GM23248 (cell line): ENCODE data around the gene IL7R. TPM values are rescaled to one million over a fixed set of nuclear protein-coding genes. Genes with fewer than 3 reads are reported as not detected.
"Not testable (repeated sequence)": the region's sequence is repeated elsewhere in the genome, so short reads cannot be mapped to it uniquely, and the experiment has no call there.

Experiments used
- DNase-seq: peaks from one replicate; pipeline ENCODE4 v3.0.0-alpha.2; 2015
- H2AFZ ChIP-seq: fragments of 200-600 bp; sonication (generic); 2 replicates; pipeline ENCODE4 v1.6.1; 2016; ENCODE audit warnings: antibody characterized with exemption
- H3F3A ChIP-seq: fragments of 200-600 bp; sonication (generic); 2 replicates; pipeline ENCODE4 v1.6.1; 2016; ENCODE audit warnings: mild to moderate bottlenecking, antibody characterized with exemption, mixed run types; ENCODE audit not compliant: insufficient read depth
- H3K27ac ChIP-seq: fragments of 200-600 bp; sonication (generic); 2 replicates; pipeline ENCODE4 v1.5.1; 2016; ENCODE audit warnings: mild to moderate bottlenecking
- H3K27me3 ChIP-seq: fragments of 200-600 bp; sonication (generic); replicated peaks from 2 replicates; pipeline ENCODE4 v1.6.1; 2016; ENCODE audit warnings: mild to moderate bottlenecking; ENCODE audit not compliant: insufficient read depth
- H3K36me3 ChIP-seq: fragments of 200-600 bp; sonication (generic); 2 replicates; pipeline ENCODE4 v1.6.1; 2016; ENCODE audit warnings: low read depth, mild to moderate bottlenecking
- H3K4me1 ChIP-seq: fragments of 200-600 bp; sonication (generic); 2 replicates; pipeline ENCODE4 v1.6.1; 2016; ENCODE audit warnings: mild to moderate bottlenecking; ENCODE audit not compliant: insufficient read depth
- H3K4me2 ChIP-seq: fragments of 200-600 bp; sonication (generic); one replicate; pipeline ENCODE4 v1.6.1; 2016; ENCODE audit warnings: mild to moderate bottlenecking; ENCODE audit not compliant: unreplicated experiment
- H3K4me3 ChIP-seq: fragments of 200-600 bp; sonication (generic); 2 replicates; pipeline ENCODE4 v1.5.1; 2016; ENCODE audit warnings: mild to moderate bottlenecking
- H3K79me2 ChIP-seq: fragments of 200-600 bp; sonication (generic); 2 replicates; pipeline ENCODE4 v1.6.1; 2016; ENCODE audit warnings: mild to moderate bottlenecking; ENCODE audit not compliant: insufficient read depth
- H3K9ac ChIP-seq: fragments of 200-600 bp; sonication (generic); 2 replicates; pipeline ENCODE4 v1.6.1; 2016; ENCODE audit warnings: mild to moderate bottlenecking
- H3K9me2 ChIP-seq: fragments of 200-600 bp; sonication (generic); 2 replicates; pipeline ENCODE4 v1.6.1; 2016; ENCODE audit warnings: mixed run types, mild to moderate bottlenecking, moderate library complexity; ENCODE audit not compliant: insufficient read depth
- H3K9me3 ChIP-seq: fragments of 200-600 bp; sonication (generic); one replicate; pipeline ENCODE4 v1.6.1; 2017; ENCODE audit warnings: low read depth
- H4K20me1 ChIP-seq: fragments of 200-600 bp; sonication (generic); 2 replicates; pipeline ENCODE4 v1.6.0; 2016; ENCODE audit not compliant: insufficient read depth
- EZH2 ChIP-seq: fragments of 200-600 bp; sonication (generic); IDR thresholded peaks from 2 replicates; pipeline ENCODE4 v1.6.1; 2018; ENCODE audit warnings: antibody characterized with exemption, mild to moderate bottlenecking; ENCODE audit not compliant: insufficient read depth, poor library complexity, severe bottlenecking
- EZH2phosphoT487 ChIP-seq: fragments of 200-600 bp; sonication (generic); IDR thresholded peaks from 2 replicates; pipeline ENCODE4 v1.6.1; 2018; ENCODE audit warnings: antibody characterized with exemption, moderate library complexity, mild to moderate bottlenecking, low read depth; ENCODE audit not compliant: insufficient read depth
- WGBS, 2 experiments: methylation state at CpG; one replicate each; pipeline ENCODE4 v1.1.6; 2015 to 2017; ENCODE audit warnings: low lambda C conversion rate in 2 of 2, low coverage in 1 of 2; ENCODE audit errors: missing lambda C conversion rate in 2 of 2; 5-methylcytosine and 5-hydroxymethylcytosine counted together
- in situ Hi-C: fragments of 300-500 bp; cut with MboI; formaldehyde crosslinking; loops from 2 replicates; pipeline ENCODE4 v1.15.0; 2020
- polyA plus RNA-seq: library from polyadenylated mRNA; unstranded; fragments of >200 nt; fragmentation: Nextera tagmentation; extraction: Ambion mirVana; gene quantifications from 2 replicates; pipeline ENCODE4 v1.2.1, GENCODE V29; 2016
- total RNA-seq: library from RNA; depleted of rRNA; stranded (reverse); fragments of >200 nt; shearing (Covaris generic); gene quantifications from 2 replicates; pipeline ENCODE4 v1.2.3, GENCODE V29; 2014

IL7R gene
- total and polyA plus RNA-seq, 2 experiments from 2014 or later, result 10.9 to 16.9 TPM

DNA sequence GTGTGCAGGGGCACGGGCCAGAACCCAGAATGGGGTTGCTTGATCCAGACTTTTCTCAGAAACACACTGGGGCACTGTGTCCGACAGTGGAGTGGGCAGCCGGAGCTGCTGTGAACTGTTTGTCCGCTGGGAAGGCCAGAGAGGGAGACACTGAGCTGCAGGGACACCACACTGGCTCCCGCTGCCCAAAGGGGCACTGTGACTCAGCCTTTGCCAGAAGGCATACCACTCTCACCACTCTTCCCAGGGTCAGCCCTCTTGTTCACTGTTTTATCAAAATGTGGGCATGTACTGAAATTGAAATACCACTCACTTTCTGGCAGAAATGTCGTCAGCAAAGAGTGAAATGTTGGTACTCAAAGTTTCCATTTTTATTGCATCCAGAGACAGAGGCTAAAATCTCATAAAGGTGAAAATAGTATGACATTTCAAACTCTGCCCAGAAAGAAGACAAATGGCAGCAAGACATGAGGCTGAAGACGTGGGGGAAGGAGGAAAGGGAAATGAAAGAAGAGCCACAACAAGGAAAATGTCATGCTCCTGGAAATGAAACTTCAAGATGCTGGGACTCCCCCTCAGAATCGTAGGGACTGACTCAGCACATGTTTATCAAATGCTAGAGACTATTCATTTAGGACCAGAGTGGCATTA is 4.5 kb upstream of the IL7R start:
- peak; percentile 15 for DNase-seq
- no peak overlapping the region for H3K27ac ChIP-seq

DNA sequence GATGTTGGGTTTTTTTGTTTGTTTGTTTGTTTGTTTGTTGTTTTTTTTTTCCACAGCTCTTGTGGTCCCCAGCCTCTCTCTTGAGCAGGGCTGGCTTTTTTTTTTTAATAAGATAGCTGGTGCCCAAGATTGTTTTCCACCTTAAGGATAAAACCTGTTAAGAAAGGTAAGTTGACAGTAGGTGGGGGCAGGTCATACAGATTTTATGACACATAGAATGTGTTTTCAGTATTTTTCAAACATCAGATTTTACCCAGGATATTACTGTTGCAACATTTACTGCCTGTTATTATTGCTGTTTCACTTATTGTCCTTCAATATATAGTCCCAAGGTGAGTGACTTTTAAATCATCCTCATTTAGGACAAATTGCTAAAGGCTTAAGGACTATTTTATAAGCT is 3.9 kb upstream of the IL7R start:
- Histone ChIP-seq H3K9ac (no peak overlapping the region), H3K4me2 (no peak overlapping the region), H3K4me1 (peaks cover 39% of the 10 kb centered on the region), H3K9me3 (no peaks in the 10 kb centered on the region), H3K27me3 (no peaks in the 10 kb centered on the region), H3K4me3 (no peak overlapping the region), H3K36me3 (no peaks in the 10 kb centered on the region), H3K9me2 (no peaks in the 10 kb centered on the region), H2AFZ (no peak overlapping the region), H3K79me2 (no peaks in the 10 kb centered on the region), H3F3A (peaks cover 37% of the 10 kb centered on the region), H4K20me1 (no peaks in the 10 kb centered on the region), H3K27ac (no peak overlapping the region)
- no peak for TF ChIP-seq EZH2phosphoT487
- TF ChIP-seq EZH2, result no peak
- in situ Hi-C loops, result no loop called here
- DNase-seq, result no peak

More for the DNA sequence above, 4.5 kb upstream of the IL7R start:
- Histone ChIP-seq H3K9me2 (no peaks in the 10 kb centered on the region), H3K36me3 (no peaks in the 10 kb centered on the region), H3K9ac (no peak overlapping the region), H3K79me2 (no peaks in the 10 kb centered on the region), H3K9me3 (no peaks in the 10 kb centered on the region), H3K4me3 (no peak overlapping the region), H2AFZ (no peak overlapping the region), H3K4me2 (peak overlapping the region; percentile 90), H3K27me3 (no peaks in the 10 kb centered on the region), H3F3A (peaks cover 32% of the 10 kb centered on the region), H3K4me1 (peaks cover 34% of the 10 kb centered on the region), H4K20me1 (no peaks in the 10 kb centered on the region)
- no peak for TF ChIP-seq EZH2
- no peak for TF ChIP-seq EZH2phosphoT487
- WGBS, 2 experiments, result 74% methylated on average over 8 of the region's 8 CpGs
- in situ Hi-C loops, result no loop called here

- Histone ChIP-seq H3K9me2 (no peaks in the 10 kb centered on the region), H4K20me1 (no peaks in the 10 kb centered on the region), H3K9ac (no peak overlapping the region), H3K27ac (no peak overlapping the region), H3K36me3 (no peaks in the 10 kb centered on the region), H3K4me1 (peaks cover 47% of the 10 kb centered on the region), H3K4me3 (no peak overlapping the region), H3K79me2 (no peaks in the 10 kb centered on the region), H3K9me3 (no peaks in the 10 kb centered on the region), H3K4me2 (no peak overlapping the region), H3K27me3 (no peaks in the 10 kb centered on the region), H2AFZ (no peak overlapping the region), H3F3A (peaks cover 38% of the 10 kb centered on the region)
- TF ChIP-seq EZH2phosphoT487 (no peak), EZH2 (no peak)
- WGBS, 2 experiments, result 81 to 84% methylated on average over 3 of the region's 3 CpGs
- DNase-seq, result no peak
- in situ Hi-C loops, result no loop called here
Observed at GRCh38 chr5:35853631-35854030, 3.1 kb upstream of the IL7R start.

DNA sequence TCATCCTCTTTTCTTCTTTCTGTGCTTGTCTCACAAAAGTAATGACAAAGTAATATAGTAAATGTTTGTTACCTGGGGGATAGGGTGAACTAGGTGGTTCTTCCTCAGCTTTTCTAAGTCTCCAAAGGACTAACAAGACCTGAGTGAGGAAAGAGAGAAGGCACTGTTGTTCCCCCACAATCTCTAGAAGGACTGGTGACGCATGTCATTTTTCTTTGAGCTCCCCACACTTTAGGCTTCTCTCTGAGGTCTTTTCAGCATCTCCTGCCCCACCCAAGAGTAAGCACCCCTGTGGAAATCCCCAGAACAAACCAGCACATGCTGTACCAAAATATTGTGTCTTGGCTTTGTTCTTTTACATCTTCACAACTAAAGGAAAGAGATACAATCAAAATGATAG is 2.4 kb upstream of the IL7R start:
- H3K4me1 ChIP-seq, result peaks cover 53% of the 10 kb centered on the region
- no peak overlapping the region for H3K4me3 ChIP-seq
- no peak overlapping the region for H2AFZ ChIP-seq
- WGBS, 2 experiments, result 91 to 100% methylated on average over 1 of the region's 1 CpG
- H3K27ac ChIP-seq, result no peak overlapping the region
- H4K20me1 ChIP-seq, result no peaks in the 10 kb centered on the region
- H3K9ac ChIP-seq, result no peak overlapping the region
- no peaks in the 10 kb centered on the region for H3K9me3 ChIP-seq
- no peak for DNase-seq
- no peaks in the 10 kb centered on the region for H3K9me2 ChIP-seq
- no peaks in the 10 kb centered on the region for H3K36me3 ChIP-seq
- peaks cover 44% of the 10 kb centered on the region for H3F3A ChIP-seq
- TF ChIP-seq EZH2 (no peak), EZH2phosphoT487 (no peak)
- in situ Hi-C loops, result no loop called here
- H3K27me3 ChIP-seq, result no peaks in the 10 kb centered on the region
- H3K79me2 ChIP-seq, result no peaks in the 10 kb centered on the region
- H3K4me2 ChIP-seq, result no peak overlapping the region

GRCh38 chr5:35855187-35855586 is 1.5 kb upstream of the IL7R start:
- Histone ChIP-seq H3K4me3 (no peak overlapping the region), H3K9ac (no peak overlapping the region), H3K27me3 (no peaks in the 10 kb centered on the region), H3K4me2 (no peak overlapping the region), H3K36me3 (no peaks in the 10 kb centered on the region), H3F3A (peaks cover 52% of the 10 kb centered on the region), H4K20me1 (no peaks in the 10 kb centered on the region), H2AFZ (no peak overlapping the region), H3K79me2 (no peaks in the 10 kb centered on the region), H3K9me3 (no peaks in the 10 kb centered on the region), H3K4me1 (peaks cover 62% of the 10 kb centered on the region), H3K27ac (no peak overlapping the region), H3K9me2 (no peaks in the 10 kb centered on the region)
- WGBS, 2 experiments, result 100% methylated on average over 1 of the region's 1 CpG
- DNase-seq, result no peak
- in situ Hi-C loops, result no loop called here
- TF ChIP-seq EZH2 (no peak), EZH2phosphoT487 (no peak)

- H3K9ac ChIP-seq, H3K36me3 ChIP-seq, H4K20me1 ChIP-seq, H3K27me3 ChIP-seq, H3K79me2 ChIP-seq, DNase-seq, in situ Hi-C loops, H3K9me2 ChIP-seq, H3K9me3 ChIP-seq: not testable (repeated sequence)
- peak overlapping the region; percentile 49; the same call in 1 of the 2 replicates for H2AFZ ChIP-seq
- H3K4me1 ChIP-seq, result peaks cover 73% of the 10 kb centered on the region
- 98 to 100% methylated on average over 5 of the region's 5 CpGs for WGBS, 2 experiments
- peak overlapping the region; percentile 63 for H3K4me2 ChIP-seq
- peak overlapping the region; percentile 55; the same call in 1 of the 2 replicates for H3K4me3 ChIP-seq
- H3F3A ChIP-seq, result peaks cover 52% of the 10 kb centered on the region
- peak overlapping the region; percentile 54 for H3K27ac ChIP-seq
Observed at GRCh38 chr5:35856186-35856764, 416 bp upstream of the IL7R start.
